Measurements from ENCODE around the gene OR7G3. TPM values are rescaled to one million over a fixed set of nuclear protein-coding genes. Genes with fewer than 3 reads are reported as not detected.

OR7G3 gene
- total and polyA plus RNA-seq, 2 of the 8 experiments (the other 6 are each of a cell fraction or from before 2014, with no cell fraction given): not detected

- TF ChIP-seq EP300 (IDR thresholded peaks at IDR 0.05; ENCODE audit: borderline replicate concordance in 1 of 2, low read depth in 2 of 2, low read length in 2 of 2): no peak
- no peak for TF ChIP-seq CBX5 (IDR thresholded peaks at IDR 0.05; ENCODE audit: low read depth, low read length)
Measured at GRCh38 chr19:9155591-9155990, 28.8 kb upstream of the OR7G3 start (continued).

All from H1 (cell line).